Osteoblast (primary cell): ENCODE results near the gene ILDR1. TPM values are rescaled to one million over a fixed set of nuclear protein-coding genes. Genes with fewer than 3 reads are reported as not detected.

Experiments used
- DNase-seq: peaks from one replicate; pipeline ENCODE4 v3.0.0; 2011; ENCODE audit warnings: low spot score, mixed read lengths; ENCODE audit not compliant: insufficient read length; ENCODE audit errors: missing footprints
- H2AFZ ChIP-seq: 2 replicates; pipeline ENCODE4 v1.6.0; 2011; ENCODE audit warnings: mild to moderate bottlenecking, low read length
- H3K27ac ChIP-seq: 2 replicates; pipeline ENCODE4 v1.5.1; 2011; ENCODE audit warnings: mild to moderate bottlenecking, low read depth, low read length, moderate library complexity
- H3K27me3 ChIP-seq: 2 replicates; pipeline ENCODE4 v1.6.0; 2012; ENCODE audit warnings: mild to moderate bottlenecking, control low read depth, inconsistent platforms, low read length, moderate library complexity; ENCODE audit not compliant: insufficient read depth
- H3K36me3 ChIP-seq: 2 replicates; pipeline ENCODE4 v1.5.1; 2011; ENCODE audit warnings: mild to moderate bottlenecking, low read length, control low read depth, moderate library complexity; ENCODE audit not compliant: insufficient read depth
- H3K4me1 ChIP-seq: 2 replicates; pipeline ENCODE4 v1.5.1; 2011; ENCODE audit warnings: mild to moderate bottlenecking, low read length, control low read depth, moderate library complexity; ENCODE audit not compliant: insufficient read depth
- H3K4me2 ChIP-seq: 2 replicates; pipeline ENCODE4 v1.6.0; 2011; ENCODE audit warnings: mild to moderate bottlenecking, low read length; ENCODE audit not compliant: insufficient read depth
- H3K4me3 ChIP-seq: fragments of 200-600 bp; sonication (generic); 3 replicates; pipeline ENCODE4 v1.5.1; 2012; ENCODE audit warnings: mild to moderate bottlenecking, low read length, inconsistent platforms; ENCODE audit not compliant: insufficient read depth
- H3K79me2 ChIP-seq: 2 replicates; pipeline ENCODE4 v1.6.0; 2012; ENCODE audit warnings: mild to moderate bottlenecking, low read length, control low read depth, inconsistent platforms; ENCODE audit not compliant: insufficient read depth
- H3K9me3 ChIP-seq: 2 replicates; pipeline ENCODE4 v1.5.1; 2011; ENCODE audit warnings: low read depth, low read length, control low read depth
- H4K20me1 ChIP-seq: 2 replicates; pipeline ENCODE4 v1.6.0; 2012; ENCODE audit warnings: mild to moderate bottlenecking, low read length, control low read depth; ENCODE audit not compliant: insufficient read depth
- total RNA-seq: library from RNA; depleted of rRNA; stranded (reverse); fragments of >200 nt; gene quantifications from 2 replicates; pipeline ENCODE4 v1.2.3, GENCODE V29; 2012
- TF ChIP-seq, protein P1 (sequence below): IDR thresholded peaks from 2 replicates; pipeline ENCODE4 v1.5.1; 2011; ENCODE audit warnings: mild to moderate bottlenecking, low read depth, low read length, moderate library complexity; ENCODE audit errors: extremely low read depth

ILDR1 gene
- not detected in 2 replicates for total RNA-seq

DNA sequence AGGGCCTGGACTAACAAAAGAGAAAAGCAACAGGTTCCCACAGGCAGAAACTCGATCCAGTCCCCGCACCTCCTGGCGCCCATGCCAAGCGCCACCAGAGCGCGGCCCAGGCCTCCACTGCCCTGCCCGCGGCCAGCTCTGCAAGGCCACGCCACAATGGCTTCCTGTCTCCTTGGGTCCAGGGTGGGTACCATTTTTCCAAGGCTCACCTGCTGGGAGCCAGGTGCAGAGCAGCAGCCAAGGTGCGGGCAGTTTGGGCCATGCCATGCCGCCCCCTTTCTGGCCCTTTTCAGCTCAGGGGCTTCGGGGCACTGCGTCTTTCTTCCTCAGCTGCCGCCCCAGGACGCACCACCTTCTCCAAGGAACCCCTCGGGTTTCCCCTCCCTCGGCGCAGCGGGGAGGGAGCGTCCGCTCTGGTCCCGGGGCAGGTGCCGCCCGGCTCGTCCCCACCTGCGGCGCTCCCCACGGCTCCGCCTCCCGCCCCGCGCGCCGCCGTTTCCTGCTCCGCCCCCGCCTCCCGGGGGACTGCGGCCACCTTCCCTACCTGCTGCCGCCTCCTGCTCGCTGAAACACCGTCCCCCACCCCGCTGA lies at the start of gene ILDR1:
ILDR1 (minus strand) TSS at position 437 of the 591 bp plus-strand sequence; CDS start at position 267, 170 bp downstream.
- no peak within 1 kb of the TSS for H2AFZ ChIP-seq
- no peak within 1 kb of the TSS for H3K4me2 ChIP-seq
- no peaks in the 10 kb centered on the region for H4K20me1 ChIP-seq
- no peaks in the 10 kb centered on the region for H3K36me3 ChIP-seq
- no peaks in the 10 kb centered on the region for H3K4me1 ChIP-seq
- no peak within 1 kb of the TSS for H3K27ac ChIP-seq
- H3K79me2 ChIP-seq, result no peaks in the 10 kb centered on the region
- no peaks in the 10 kb centered on the region for H3K9me3 ChIP-seq
- H3K4me3 ChIP-seq, result no peak within 1 kb of the TSS
- H3K27me3 ChIP-seq, result peaks cover 11% of the 10 kb centered on the region
- no peak for DNase-seq
- TF ChIP-seq, protein P1, sequence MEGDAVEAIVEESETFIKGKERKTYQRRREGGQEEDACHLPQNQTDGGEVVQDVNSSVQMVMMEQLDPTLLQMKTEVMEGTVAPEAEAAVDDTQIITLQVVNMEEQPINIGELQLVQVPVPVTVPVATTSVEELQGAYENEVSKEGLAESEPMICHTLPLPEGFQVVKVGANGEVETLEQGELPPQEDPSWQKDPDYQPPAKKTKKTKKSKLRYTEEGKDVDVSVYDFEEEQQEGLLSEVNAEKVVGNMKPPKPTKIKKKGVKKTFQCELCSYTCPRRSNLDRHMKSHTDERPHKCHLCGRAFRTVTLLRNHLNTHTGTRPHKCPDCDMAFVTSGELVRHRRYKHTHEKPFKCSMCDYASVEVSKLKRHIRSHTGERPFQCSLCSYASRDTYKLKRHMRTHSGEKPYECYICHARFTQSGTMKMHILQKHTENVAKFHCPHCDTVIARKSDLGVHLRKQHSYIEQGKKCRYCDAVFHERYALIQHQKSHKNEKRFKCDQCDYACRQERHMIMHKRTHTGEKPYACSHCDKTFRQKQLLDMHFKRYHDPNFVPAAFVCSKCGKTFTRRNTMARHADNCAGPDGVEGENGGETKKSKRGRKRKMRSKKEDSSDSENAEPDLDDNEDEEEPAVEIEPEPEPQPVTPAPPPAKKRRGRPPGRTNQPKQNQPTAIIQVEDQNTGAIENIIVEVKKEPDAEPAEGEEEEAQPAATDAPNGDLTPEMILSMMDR, result no peak

DNA sequence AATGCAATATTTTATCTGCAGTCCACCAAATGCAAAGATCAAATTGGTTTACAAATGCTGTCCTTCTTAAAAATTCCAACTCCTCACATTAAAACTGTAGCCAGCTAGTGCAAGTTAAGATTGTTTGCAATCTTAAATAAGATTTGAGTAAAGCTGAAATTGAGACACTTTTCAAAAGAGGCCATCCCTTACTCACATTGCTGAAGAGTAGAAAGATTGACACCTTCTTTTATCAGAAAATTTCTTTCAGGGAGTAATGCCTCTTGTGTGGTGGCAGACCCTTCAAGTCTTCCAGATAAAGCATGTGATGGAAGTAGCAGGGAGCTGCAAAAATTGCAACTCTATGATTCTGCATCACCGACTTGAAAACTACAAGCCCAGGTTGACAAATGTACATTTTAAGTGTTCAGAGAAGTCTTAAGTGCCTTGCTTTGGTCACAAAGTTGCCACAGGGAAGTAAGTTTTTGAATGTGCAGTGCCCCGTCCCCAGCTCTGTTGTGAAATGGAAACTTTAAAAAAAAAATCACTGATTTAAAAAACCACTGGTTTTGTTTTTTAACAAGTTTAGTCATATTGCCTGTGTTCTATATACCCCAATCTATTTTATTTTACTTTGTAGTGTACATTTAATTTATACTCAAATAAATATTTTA lies 45.7 kb upstream of the ILDR1 start:
- Histone ChIP-seq H2AFZ (no peak overlapping the region), H3K36me3 (no peaks in the 10 kb centered on the region), H3K4me2 (no peak overlapping the region), H3K4me3 (no peak overlapping the region), H3K79me2 (no peaks in the 10 kb centered on the region), H3K27ac (no peak overlapping the region), H3K9me3 (no peaks in the 10 kb centered on the region), H3K27me3 (no peaks in the 10 kb centered on the region), H4K20me1 (no peaks in the 10 kb centered on the region), H3K4me1 (no peaks in the 10 kb centered on the region)
- TF ChIP-seq, protein P1, result no peak
- no peak for DNase-seq

DNA sequence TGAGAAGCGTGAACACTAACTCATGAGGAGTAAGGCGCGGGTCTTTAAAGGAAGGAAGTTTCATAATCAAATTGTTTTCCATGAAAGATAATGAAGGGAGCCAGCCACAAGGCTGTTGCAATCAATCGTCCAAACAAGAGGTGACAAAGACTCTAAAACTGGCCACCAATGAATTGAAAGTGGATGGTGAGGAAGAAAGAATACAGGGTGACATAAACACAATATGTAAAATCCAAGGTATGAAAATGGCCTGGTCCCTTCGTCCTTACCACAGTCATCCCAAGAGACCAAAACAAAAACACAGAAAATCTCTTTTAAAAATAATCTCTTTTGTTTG lies 45.1 kb upstream of the ILDR1 start:
- Histone ChIP-seq H3K4me1 (no peaks in the 10 kb centered on the region), H3K27me3 (no peaks in the 10 kb centered on the region), H3K9me3 (no peaks in the 10 kb centered on the region), H2AFZ (no peak overlapping the region), H4K20me1 (no peaks in the 10 kb centered on the region), H3K4me2 (no peak overlapping the region), H3K36me3 (no peaks in the 10 kb centered on the region), H3K79me2 (no peaks in the 10 kb centered on the region), H3K27ac (no peak overlapping the region), H3K4me3 (no peak overlapping the region)
- DNase-seq, result no peak
- TF ChIP-seq, protein P1, result no peak

DNA sequence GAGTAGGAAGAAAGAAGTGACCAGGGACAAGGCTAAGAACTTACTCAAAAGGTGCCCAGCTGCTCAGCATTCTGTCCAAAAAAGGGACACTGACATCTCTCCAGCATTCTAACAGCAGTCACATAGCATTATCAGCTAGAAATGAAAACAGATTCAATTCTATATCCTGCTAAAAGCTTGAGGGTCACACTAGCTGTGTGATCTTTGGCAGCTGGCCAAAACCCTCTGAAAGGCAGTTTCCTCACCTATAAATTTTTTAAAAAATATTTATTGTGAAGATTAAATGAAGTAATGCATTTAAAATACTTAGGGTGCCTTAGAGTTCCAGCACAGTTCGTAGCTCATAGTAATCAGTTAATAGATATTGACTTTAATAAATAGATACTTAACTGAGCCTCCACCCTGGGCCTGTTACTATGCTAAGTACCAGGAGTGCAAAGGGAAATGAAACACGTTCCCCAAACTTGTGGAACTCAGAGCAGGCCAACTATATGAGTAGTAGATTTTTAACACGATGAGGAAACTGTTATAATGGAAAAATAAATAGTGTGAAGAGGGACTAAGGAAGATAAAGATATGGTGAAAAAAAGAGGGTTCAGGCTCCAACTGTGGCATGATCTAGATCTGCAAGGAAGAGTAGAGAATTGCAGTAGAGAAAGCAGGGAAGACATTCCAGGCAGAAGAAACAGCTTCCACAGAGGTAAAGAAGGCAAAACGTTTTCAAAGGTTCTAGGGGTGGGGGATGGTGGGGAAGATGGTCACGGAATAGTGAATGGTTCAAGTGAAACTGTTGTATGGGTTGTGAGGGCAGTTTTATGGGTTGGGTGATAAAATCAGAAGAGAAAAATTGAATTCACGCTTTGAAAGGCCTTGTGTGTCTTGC lies 44.5 kb upstream of the ILDR1 start:
- TF ChIP-seq, protein P1, result no peak

More for the DNA sequence above, 44.5 kb upstream of the ILDR1 start:
- Histone ChIP-seq H3K36me3 (no peaks in the 10 kb centered on the region), H2AFZ (no peak overlapping the region), H3K27ac (no peak overlapping the region), H3K4me3 (no peak overlapping the region), H3K27me3 (no peaks in the 10 kb centered on the region), H3K79me2 (no peaks in the 10 kb centered on the region), H4K20me1 (no peaks in the 10 kb centered on the region), H3K4me1 (no peaks in the 10 kb centered on the region), H3K9me3 (no peaks in the 10 kb centered on the region), H3K4me2 (no peak overlapping the region)
- DNase-seq, result no peak
